OCI-LY7 (cell line): Measurements from ENCODE around the gene ATXN10. TPM values are rescaled to one million over a fixed set of nuclear protein-coding genes. Genes with fewer than 3 reads are reported as not detected.

Experiments
- BruUV-seq: library from RNA; stranded (reverse); fragments of 400-500 nt; replicated peaks from 2 replicates; lab custom pipeline; 2021; lab: Mats Ljungman, UMichigan
- CTCF ChIA-PET: fragments of 300-600 bp; sonication (Branson Sonifier 250); formaldehyde crosslinking; loops from one replicate; lab custom pipeline; 2022; ENCODE audit warnings: antibody characterized with exemption; ENCODE audit not compliant: unreplicated experiment; lab: Charles Lee
- POLR2A ChIA-PET: fragments of 300-600 bp; sonication (Branson Sonifier 250); formaldehyde crosslinking; loops from one replicate; lab custom pipeline; 2022; ENCODE audit warnings: antibody characterized with exemption; lab: Charles Lee
- DNase-seq: peaks from one replicate; pipeline ENCODE4 v3.0.0-alpha.2; 2015; ENCODE audit warnings: low spot score
- H2AFZ ChIP-seq: fragments of 200-600 bp; sonication (generic), shearing (Covaris generic); 2 replicates; pipeline ENCODE4 v1.6.1; 2014; ENCODE audit warnings: mild to moderate bottlenecking, antibody characterized with exemption, low read length, moderate library complexity
- H3K27ac ChIP-seq: fragments of 200-600 bp; sonication (generic); 2 replicates; pipeline ENCODE4 v1.5.1; 2014; ENCODE audit warnings: mixed run types, low read depth, mild to moderate bottlenecking, moderate library complexity, low read length, inconsistent platforms; ENCODE audit not compliant: poor library complexity, severe bottlenecking
- H3K36me3 ChIP-seq: fragments of 200-600 bp; sonication (generic); 2 replicates; pipeline ENCODE4 v1.6.1; 2014; ENCODE audit warnings: mild to moderate bottlenecking, antibody characterized with exemption, low read length, moderate library complexity, mixed read lengths; ENCODE audit not compliant: insufficient read depth
- H3K4me1 ChIP-seq: fragments of 200-600 bp; sonication (generic); 2 replicates; pipeline ENCODE4 v1.5.1; 2014; ENCODE audit warnings: mild to moderate bottlenecking, low read length; ENCODE audit not compliant: insufficient read depth, poor library complexity, severe bottlenecking
- H3K4me2 ChIP-seq: fragments of 200-600 bp; sonication (generic); 2 replicates; pipeline ENCODE4 v1.6.1; 2014; ENCODE audit warnings: mild to moderate bottlenecking, low read length
- H3K4me3 ChIP-seq: fragments of 200-600 bp; sonication (generic); 2 replicates; pipeline ENCODE4 v1.5.1; 2014; ENCODE audit warnings: mild to moderate bottlenecking, low read depth, low read length; ENCODE audit not compliant: poor library complexity, severe bottlenecking
- H3K79me2 ChIP-seq: fragments of 200-600 bp; sonication (generic); 2 replicates; pipeline ENCODE4 v1.6.1; 2016; ENCODE audit warnings: low read depth, mild to moderate bottlenecking, low read length, moderate library complexity, mixed read lengths; ENCODE audit not compliant: insufficient read depth
- H3K9me2 ChIP-seq: fragments of 200-600 bp; sonication (generic); 2 replicates; pipeline ENCODE4 v1.6.1; 2016; ENCODE audit warnings: mild to moderate bottlenecking, low read length, mixed read lengths; ENCODE audit not compliant: insufficient read depth
- H3K9me3 ChIP-seq: fragments of 200-600 bp; sonication (generic); 2 replicates; pipeline ENCODE4 v1.6.1; 2014; ENCODE audit warnings: mild to moderate bottlenecking, mixed run types, low read length, mixed read lengths
- H4K20me1 ChIP-seq: fragments of 200-600 bp; sonication (generic); 2 replicates; pipeline ENCODE4 v1.6.1; 2014; ENCODE audit warnings: mild to moderate bottlenecking, antibody characterized with exemption, low read length, moderate library complexity, mixed read lengths; ENCODE audit not compliant: insufficient read depth
- EZH2phosphoT487 ChIP-seq: fragments of 200-600 bp; sonication (generic); IDR thresholded peaks from 2 replicates; pipeline ENCODE4 v1.6.1; 2018; ENCODE audit warnings: low read depth, borderline replicate concordance, mild to moderate bottlenecking, mixed run types, antibody characterized with exemption, low read length, moderate library complexity, mixed read lengths
- intact Hi-C: fragments of 100-400 bp; cut with micrococcal nuclease; formaldehyde crosslinking; loops from one replicate; pipeline ENCODE4 v1.10.0; 2022; ENCODE audit not compliant: unreplicated experiment
- total RNA-seq, 2 experiments: library from RNA; depleted of rRNA in 1 of 2; stranded (reverse); fragments of >200 nt in 1 of 2; shearing (Covaris generic) in 1 of 2; gene quantifications; 2 replicates each; pipeline ENCODE4 v1.2.3, GENCODE V29; 2014 to 2022
- TF ChIP-seq, protein P1 (sequence below): fragments of 200-600 bp; sonication (generic); conservative IDR thresholded peaks from 2 replicates; pipeline ENCODE4 v1.5.1; 2014; ENCODE audit warnings: mild to moderate bottlenecking, antibody characterized with exemption, low read length, moderate library complexity, mixed read lengths

The ATXN10 gene
- total RNA-seq, 2 experiments from 2014 or later = 66.1 to 197 TPM

DNA sequence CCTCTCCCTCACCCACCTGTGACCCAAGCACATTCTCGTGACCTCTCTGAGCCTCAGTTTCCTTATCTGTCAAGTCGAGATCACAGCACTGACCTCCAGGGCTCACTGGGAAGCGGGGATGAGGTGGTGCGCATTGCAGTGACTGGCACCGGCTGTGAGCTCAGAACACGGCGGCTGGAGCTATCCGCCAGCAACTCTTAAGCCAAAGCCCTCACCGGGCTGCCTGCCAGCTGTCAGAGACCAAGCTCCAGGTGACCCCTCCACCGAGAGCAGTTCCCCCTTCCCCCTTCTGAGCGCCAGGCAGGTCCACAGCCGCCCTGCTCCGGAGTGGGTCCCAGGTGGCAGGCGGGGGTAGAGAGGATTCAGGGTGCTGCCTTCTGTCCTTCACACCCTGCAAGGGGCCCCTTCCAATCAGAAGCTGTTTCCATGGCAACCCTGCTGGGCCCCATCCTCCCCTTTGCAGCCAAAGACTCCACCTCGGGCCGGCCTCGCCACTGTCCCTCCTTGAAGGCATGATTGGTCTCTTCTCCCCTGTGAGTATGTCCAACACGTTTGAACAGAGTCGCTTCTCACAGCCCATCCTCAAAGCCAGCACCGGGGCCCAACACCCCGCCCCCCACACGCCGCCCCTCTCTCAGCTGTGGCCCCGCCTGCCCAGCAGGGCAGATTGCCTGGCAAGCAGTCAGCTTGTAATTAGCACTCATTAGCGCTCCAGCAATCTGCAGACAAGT, 206.6 kb downstream of the ATXN10 start:
- Histone ChIP-seq H3K4me2 (no peak overlapping the region), H3K9me2 (no peaks in the 10 kb centered on the region), H2AFZ (no peak overlapping the region), H4K20me1 (no peaks in the 10 kb centered on the region), H3K27ac (no peak overlapping the region), H3K9me3 (no peaks in the 10 kb centered on the region), H3K79me2 (no peaks in the 10 kb centered on the region), H3K4me1 (no peaks in the 10 kb centered on the region), H3K4me3 (no peak overlapping the region), H3K36me3 (no peaks in the 10 kb centered on the region)
- intact Hi-C loops = no loop called here
- ChIA-PET CTCF (no interaction called here), POLR2A (no interaction called here)
- no peak for DNase-seq
- no TSS peak for BruUV-seq
- TF ChIP-seq EZH2phosphoT487 = no peak
- TF ChIP-seq, protein P1, sequence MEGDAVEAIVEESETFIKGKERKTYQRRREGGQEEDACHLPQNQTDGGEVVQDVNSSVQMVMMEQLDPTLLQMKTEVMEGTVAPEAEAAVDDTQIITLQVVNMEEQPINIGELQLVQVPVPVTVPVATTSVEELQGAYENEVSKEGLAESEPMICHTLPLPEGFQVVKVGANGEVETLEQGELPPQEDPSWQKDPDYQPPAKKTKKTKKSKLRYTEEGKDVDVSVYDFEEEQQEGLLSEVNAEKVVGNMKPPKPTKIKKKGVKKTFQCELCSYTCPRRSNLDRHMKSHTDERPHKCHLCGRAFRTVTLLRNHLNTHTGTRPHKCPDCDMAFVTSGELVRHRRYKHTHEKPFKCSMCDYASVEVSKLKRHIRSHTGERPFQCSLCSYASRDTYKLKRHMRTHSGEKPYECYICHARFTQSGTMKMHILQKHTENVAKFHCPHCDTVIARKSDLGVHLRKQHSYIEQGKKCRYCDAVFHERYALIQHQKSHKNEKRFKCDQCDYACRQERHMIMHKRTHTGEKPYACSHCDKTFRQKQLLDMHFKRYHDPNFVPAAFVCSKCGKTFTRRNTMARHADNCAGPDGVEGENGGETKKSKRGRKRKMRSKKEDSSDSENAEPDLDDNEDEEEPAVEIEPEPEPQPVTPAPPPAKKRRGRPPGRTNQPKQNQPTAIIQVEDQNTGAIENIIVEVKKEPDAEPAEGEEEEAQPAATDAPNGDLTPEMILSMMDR = no peak

GRCh38 chr22:45878901-45879551, 207.4 kb downstream of the ATXN10 start:
- H3K4me2 ChIP-seq = no peak overlapping the region
- no peak overlapping the region for H3K27ac ChIP-seq
- BruUV-seq = no TSS peak
- H3K79me2 ChIP-seq = no peaks in the 10 kb centered on the region
- no peak for DNase-seq
- intact Hi-C loops = no loop called here
- H3K4me1 ChIP-seq = no peaks in the 10 kb centered on the region
- ChIA-PET CTCF (no interaction called here), POLR2A (no interaction called here)
- no peaks in the 10 kb centered on the region for H3K9me3 ChIP-seq
- no peaks in the 10 kb centered on the region for H4K20me1 ChIP-seq
- H3K36me3 ChIP-seq = no peaks in the 10 kb centered on the region
- no peak overlapping the region for H2AFZ ChIP-seq
- no peak overlapping the region for H3K4me3 ChIP-seq
- H3K9me2 ChIP-seq = no peaks in the 10 kb centered on the region
- TF ChIP-seq EZH2phosphoT487 = no peak
- TF ChIP-seq, protein P1 = no peak

- Histone ChIP-seq H3K36me3 (no peaks in the 10 kb centered on the region), H3K4me2 (no peak overlapping the region), H3K4me1 (no peaks in the 10 kb centered on the region), H3K9me2 (no peaks in the 10 kb centered on the region), H4K20me1 (no peaks in the 10 kb centered on the region), H2AFZ (no peak overlapping the region), H3K9me3 (no peaks in the 10 kb centered on the region), H3K27ac (no peak overlapping the region), H3K79me2 (no peaks in the 10 kb centered on the region), H3K4me3 (no peak overlapping the region)
- CTCF ChIA-PET = no interaction called here
- POLR2A ChIA-PET = no interaction called here
- no peak for TF ChIP-seq EZH2phosphoT487
- TF ChIP-seq, protein P1 = no peak
- DNase-seq = no peak
- intact Hi-C loops = no loop called here
- no TSS peak for BruUV-seq
Observed at GRCh38 chr22:45879552-45879949, 207.9 kb downstream of the ATXN10 start.
